ENCODE data around the gene OPHN1. TPM values are rescaled to one million over a fixed set of nuclear protein-coding genes. Genes with fewer than 3 reads are reported as not detected.

OPHN1 gene
- total RNA-seq, 1 donor from 2014 or later: 13.9 TPM

DNA sequence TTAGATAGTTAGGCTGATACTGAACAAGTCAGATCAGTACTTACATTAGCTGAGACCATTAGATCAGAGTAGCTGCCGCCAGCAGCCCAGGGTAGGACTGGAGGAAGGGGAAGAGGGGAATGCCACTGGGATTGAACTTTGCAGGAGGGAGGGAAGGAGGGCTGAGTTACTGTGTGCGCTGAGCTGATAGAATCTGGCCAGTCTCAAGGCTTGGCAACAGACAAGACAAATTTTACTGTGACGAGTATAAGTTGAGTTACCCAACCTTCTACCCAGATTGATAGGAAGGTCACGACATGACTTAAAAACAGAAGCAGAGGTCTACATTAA, 372.1 kb downstream of the OPHN1 start:
- no peak for DNase-seq (ENCODE audit: low read depth)

DNA sequence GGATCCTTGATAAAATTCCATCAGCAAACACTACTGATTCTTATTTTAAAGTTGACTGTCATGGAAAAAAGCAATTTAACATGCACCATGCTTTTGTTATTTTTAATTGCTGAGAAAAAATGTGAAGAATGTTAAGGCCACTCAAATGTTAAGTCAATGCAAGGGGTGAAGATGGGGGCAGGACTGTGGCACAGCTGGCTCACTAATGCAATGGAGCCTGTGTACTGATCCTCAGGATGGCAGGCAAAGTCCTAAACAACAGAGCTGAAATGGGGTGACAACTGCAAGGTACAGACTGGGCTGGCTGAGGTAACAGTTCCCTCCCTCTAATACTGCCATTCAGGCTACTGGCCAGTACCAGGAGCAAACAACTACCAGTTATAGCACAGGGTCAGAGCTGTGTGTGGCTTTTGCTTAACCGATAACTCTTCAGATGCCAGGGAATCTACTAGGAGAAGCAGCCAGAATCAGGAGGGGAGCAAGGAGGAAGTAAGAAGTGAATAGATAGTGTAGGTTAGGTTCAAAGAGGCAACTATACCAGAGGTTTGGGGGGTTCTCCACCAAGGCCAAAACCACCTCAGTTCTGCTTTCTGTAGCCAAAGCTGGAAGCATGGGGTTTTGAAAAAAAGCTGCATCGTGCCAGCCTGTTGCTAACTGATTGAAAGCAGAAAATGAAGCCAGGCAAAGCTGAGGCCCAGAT, 372.6 kb downstream of the OPHN1 start:
- peak; percentile 45 for DNase-seq (ENCODE audit: low read depth)

DNA sequence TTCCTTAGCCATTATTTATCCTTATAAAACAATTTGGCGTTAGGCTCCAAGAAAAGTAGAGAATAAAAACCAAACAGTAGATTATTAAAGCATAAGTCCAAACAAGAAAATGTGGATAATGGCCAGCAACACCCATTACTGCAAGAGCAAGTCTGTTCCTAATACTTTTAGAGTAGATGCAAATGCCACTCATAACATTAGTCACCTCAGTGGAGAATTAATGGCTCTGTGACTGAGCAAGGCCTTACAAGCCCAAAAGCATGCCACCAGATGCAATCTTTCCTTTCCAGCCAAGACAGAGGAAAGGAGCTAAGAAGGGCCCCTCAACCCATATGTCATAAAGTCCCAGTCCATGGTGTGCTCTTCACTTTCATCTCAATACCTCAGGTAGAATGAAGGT, 373.8 kb downstream of the OPHN1 start:
- peak; percentile 31 for DNase-seq (ENCODE audit: low read depth)

DNA sequence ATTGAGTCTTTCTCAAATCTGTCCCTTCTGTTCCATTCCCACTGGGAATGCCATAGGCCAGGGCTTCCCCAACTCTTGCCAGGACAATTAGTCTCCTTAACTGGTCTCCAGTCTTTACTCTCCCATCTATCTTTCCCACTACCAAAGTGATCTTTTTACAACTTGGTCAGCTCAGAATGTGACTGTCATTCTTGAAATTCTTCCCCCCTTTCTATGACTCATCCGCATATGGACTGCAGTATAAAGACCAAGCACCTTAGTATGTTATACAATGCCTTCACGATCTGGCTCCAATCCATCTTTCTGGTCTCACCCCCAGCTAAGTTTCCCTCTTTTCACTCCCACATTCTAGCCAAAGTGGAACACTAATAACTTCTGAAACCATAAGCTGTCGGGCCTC, 383.8 kb downstream of the OPHN1 start:
- no peak for DNase-seq (ENCODE audit: low read depth)

DNA sequence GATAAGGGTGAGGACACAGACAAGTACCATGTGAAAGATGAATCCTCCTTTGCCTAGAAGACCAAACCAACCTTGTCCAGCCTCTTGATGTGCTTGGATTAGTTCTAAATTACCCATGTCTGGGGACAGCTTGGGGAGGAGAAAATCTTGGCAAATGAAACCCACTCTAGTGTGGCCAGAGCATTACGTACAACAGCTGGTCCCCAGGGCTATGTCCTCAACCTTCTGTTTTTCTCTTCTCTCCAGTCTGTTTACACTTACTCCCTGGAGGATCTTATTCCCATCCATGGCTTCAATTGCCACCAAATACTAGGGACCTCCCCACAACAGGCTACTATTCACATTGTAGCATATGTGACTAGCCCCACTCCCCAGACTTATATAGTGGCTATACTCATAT, 384.5 kb downstream of the OPHN1 start:
- DNase-seq (ENCODE audit: low read depth): no peak

DNA sequence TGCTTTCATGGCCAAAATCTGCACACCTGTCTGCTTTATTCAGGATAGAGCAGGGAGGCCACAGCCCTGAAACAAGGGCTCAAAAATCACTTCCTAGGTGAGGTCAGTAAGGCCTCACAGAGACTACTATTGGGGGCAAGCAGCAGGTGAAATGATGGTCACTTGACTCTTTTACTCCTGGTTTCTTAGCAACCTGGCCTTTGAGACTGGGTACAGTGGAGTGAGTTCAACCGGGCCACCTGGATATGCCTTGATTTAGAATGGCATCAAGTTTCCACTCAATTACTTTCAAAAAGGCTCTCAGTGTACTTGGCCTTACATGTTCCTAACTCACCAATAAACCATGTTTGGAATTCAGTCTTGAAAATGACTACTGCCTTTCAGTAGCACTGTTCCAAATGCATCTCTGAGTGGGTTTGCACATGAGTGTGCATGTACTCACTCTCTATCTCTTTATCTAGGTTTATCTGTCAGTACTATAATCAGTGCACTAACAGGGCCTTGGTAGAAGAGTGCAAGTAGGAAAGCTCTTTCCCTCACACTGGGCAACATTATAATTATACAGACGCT, 388.2 kb downstream of the OPHN1 start:
- no peak for DNase-seq (ENCODE audit: low read depth)

DNA sequence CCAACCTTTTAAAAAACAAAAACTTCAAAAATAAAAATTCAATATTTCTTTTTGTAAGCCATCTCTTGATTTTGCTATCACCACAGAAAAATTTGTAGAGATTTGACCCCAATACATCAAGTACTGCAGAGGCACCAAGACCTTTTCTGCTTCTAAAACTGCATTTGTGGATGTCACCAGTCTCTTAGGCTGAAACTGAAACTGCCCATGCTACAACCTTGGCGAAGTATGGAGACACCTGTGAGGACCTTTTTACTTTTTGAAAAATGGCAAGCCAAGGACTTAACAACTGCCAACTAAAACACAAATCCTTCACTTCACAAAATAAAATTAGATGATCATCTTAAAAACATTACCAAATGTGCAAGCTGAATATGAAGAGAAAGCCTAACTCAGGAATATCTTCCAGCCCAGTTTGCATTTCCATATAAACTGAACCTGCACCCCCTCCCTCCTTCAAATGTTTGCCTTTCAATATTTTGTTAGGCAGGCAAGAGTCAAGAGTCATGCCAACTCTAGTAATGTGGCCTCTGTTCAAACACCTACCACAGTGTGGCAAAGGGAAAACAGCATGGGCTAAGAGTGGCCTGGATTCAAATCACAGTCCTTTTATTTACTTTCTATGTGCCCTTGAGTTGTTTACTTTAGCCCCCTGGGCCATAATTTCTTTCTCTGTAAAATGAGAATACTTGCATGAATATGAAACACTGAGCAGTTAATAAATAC, 389.4 kb downstream of the OPHN1 start:
- DNase-seq (ENCODE audit: low read depth): no peak

DNA sequence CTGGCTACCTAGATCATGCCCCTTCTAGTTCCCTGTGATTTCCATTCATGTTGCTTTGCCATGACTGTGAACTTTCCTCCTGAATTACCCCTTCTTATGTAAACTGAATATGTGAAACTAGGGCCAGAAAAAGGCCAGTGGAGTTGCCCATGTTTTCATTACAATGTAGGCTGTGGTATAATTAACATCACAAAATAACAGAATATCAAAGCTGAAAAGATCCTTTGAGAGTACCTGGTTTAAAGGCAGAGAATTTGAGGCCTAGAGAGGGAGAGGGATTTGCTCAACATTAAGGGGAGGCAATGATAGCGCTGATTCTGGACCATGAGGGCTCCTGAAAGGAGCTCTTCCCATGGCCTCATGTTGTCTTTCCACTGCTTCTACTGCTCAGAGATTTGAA, 392.2 kb downstream of the OPHN1 start:
- no peak for DNase-seq (ENCODE audit: low read depth)

DNA sequence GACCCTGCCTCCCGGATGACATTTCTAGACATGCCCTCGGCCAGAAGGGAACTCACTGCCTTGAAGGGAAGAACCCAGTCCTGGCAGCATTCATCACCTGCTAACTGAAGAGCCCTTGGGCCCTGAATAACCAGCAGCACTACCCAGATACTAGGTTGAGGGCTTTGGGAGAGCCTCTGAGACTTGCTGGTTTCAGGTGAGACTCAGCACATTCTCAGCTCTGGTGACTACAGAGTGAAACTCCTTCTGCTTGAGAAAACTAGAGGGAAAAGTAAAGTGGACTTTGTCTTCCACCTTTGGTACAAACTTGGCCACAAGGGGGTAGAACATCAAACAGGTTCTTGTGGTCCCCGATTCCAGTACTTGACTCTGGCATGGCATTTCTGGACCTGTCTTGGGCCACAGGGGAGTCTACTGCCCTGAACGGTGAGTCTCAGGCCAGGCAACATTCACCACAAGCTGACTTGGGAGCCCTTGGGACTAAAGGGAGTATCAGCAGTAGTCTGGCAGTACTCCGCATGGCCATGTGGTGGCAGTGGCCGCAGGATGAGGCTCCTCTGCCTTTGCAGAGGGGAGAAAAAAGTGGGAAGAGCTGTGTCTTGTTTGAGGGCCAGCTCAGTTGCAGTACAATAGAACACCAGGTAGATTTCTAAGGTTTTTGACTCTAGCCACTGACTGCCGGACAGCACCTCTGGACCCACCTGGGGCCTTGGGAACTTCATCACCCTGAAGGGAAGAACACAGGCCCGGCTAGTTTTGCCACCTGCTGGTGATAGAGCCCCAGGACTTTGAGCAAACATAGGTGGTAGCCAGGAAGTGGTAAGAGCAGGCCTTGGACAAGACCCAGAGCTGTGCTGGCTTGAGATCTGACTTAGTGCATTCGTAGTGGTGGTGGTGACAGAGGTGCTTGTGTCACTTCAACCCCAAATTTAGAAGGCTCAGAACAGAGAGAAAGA, 414.8 kb downstream of the OPHN1 start:
- peak; percentile 4 for DNase-seq (ENCODE audit: low read depth)

DNA sequence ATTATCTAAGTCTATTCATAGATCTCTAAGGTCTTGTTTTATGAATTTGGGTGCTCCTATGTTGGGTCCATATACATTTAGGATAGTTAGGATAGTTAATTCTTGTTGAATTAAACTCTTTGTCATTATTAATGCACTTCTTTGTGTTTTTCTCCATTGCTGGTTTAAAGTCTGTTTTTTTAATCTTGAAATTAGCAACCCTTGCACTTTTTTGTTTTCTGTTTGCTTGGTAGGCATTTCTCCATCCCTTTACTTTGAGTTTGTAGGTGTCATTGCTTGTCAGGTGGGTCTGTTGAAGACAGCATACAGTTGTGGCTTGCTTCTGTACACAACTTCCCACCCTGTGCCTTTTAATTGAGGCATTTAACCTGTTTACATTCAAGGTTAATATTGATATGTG, 434.8 kb downstream of the OPHN1 start:
- no peak for DNase-seq (ENCODE audit: low read depth)

Other genes with a start within 250 kb of the OPHN1 start
- 43.7 and 44.8 TPM in 2 replicates for gene YIPF6, start 65.6 kb upstream of the OPHN1 start, total RNA-seq
- gene STARD8, start 214.2 kb upstream of the OPHN1 start, total RNA-seq: 8.2 and 19.7 TPM in 2 replicates

Data from renal cortical epithelial cell (primary cell).